A549 (cell line): ENCODE measurements around the gene PRTN3. TPM values are rescaled to one million over a fixed set of nuclear protein-coding genes. Genes with fewer than 3 reads are reported as not detected.

Experiments used
- ATAC-seq, 2 experiments: fragments of 200-7000 bp in 1 of 2; fragments of >200 bp in 1 of 2; cut with Nextera tagmentation in 1 of 2; cut with Tn5 transposase in 1 of 2; 3 replicates each; pipeline versions ENCODE4 v1.8.0 to v1.9.1; 2018 to 2020; ENCODE audit warnings: mild to moderate bottlenecking in 1 of 2, moderate library complexity in 1 of 2
- CTCF ChIA-PET: fragments of 300-600 bp; sonication (Branson Sonifier 250); formaldehyde crosslinking; extraction: SDS; loops from one replicate; lab custom pipeline; 2021; ENCODE audit warnings: antibody characterized with exemption, inconsistent platforms; lab: Yijun Ruan, JAX
- POLR2A ChIA-PET: fragments of 350-600 bp; formaldehyde crosslinking; extraction: SDS; loops from one replicate; lab custom pipeline; 2021; ENCODE audit warnings: antibody characterized with exemption, inconsistent platforms; lab: Yijun Ruan, JAX
- DNase-seq, 2 experiments: peaks; one replicate each; pipeline versions ENCODE4 v3.0.0 to v3.0.0-alpha.2; 2011 to 2016; ENCODE audit warnings: low read depth in 1 of 2, low spot score in 1 of 2
- FAIRE-seq: peaks from 2 replicates; lab custom pipeline; 2011; peaks lifted over from hg19 to GRCh38; lab: Jason Lieb, UNC
- H3K27ac ChIP-seq, 2 experiments: fragments of >200 bp; sonication (Bioruptor Twin); formaldehyde crosslinking; 3 replicates each; pipeline ENCODE4 v1.5.1; 2016 to 2017
- H3K4me1 ChIP-seq: fragments of >200 bp; sonication (Bioruptor Twin); formaldehyde crosslinking; 3 replicates; pipeline ENCODE4 v1.6.1; 2016
- H3K4me2 ChIP-seq: fragments of >200 bp; sonication (Bioruptor Twin); formaldehyde crosslinking; 3 replicates; pipeline ENCODE4 v1.6.1; 2016
- H3K4me3 ChIP-seq: fragments of >200 bp; sonication (Bioruptor Twin); formaldehyde crosslinking; 3 replicates; pipeline ENCODE4 v1.5.1; 2016
- H3K9me3 ChIP-seq: fragments of >200 bp; sonication (Bioruptor Twin); formaldehyde crosslinking; 3 replicates; pipeline ENCODE4 v1.6.1; 2016
- BHLHE40 ChIP-seq: IDR thresholded peaks from 2 replicates; pipeline ENCODE4 v1.6.1; 2012; ENCODE audit warnings: low read depth, low read length, inconsistent platforms
- EHF ChIP-seq: fragments of 250-450 bp; sonication (Bioruptor Pico); IDR thresholded peaks from 2 replicates; pipeline ENCODE4 v1.5.0; 2020; ENCODE audit warnings: mild to moderate bottlenecking
- EHMT2 ChIP-seq: fragments of 200-600 bp; sonication (generic); IDR thresholded peaks from 2 replicates; pipeline ENCODE4 v1.6.1; 2016; ENCODE audit warnings: antibody characterized with exemption, low read depth, mild to moderate bottlenecking, moderate library complexity
- FOSB ChIP-seq: fragments of 250-450 bp; sonication (Bioruptor Pico); IDR thresholded peaks from 2 replicates; pipeline ENCODE4 v1.5.0; 2020; ENCODE audit warnings: mild to moderate bottlenecking, moderate library complexity
- FOXS1 ChIP-seq: fragments of 250-450 bp; sonication (Bioruptor Pico); IDR thresholded peaks from 2 replicates; pipeline ENCODE4 v1.5.0; 2020; ENCODE audit warnings: mild to moderate bottlenecking, moderate library complexity
- GATA3 ChIP-seq: IDR thresholded peaks from 2 replicates; pipeline ENCODE4 v1.6.1; 2012; ENCODE audit warnings: borderline replicate concordance
- HOXB13 ChIP-seq: fragments of 250-450 bp; sonication (Bioruptor Pico); IDR thresholded peaks from 2 replicates; pipeline ENCODE4 v1.5.0; 2020; ENCODE audit warnings: low read depth, mild to moderate bottlenecking, moderate library complexity
- KDM1A ChIP-seq: fragments of 200-600 bp; sonication (generic); IDR thresholded peaks from 2 replicates; pipeline ENCODE4 v1.6.1; 2016; ENCODE audit warnings: low read depth, mild to moderate bottlenecking
- MAFK ChIP-seq: fragments of 450-650 bp; IDR thresholded peaks from 2 replicates; pipeline ENCODE4 v1.6.1; 2014; ENCODE audit not compliant: partially characterized antibody
- MYC ChIP-seq: IDR thresholded peaks from 2 replicates; pipeline ENCODE4 v1.6.1; 2012; ENCODE audit warnings: mild to moderate bottlenecking, inconsistent platforms, low read length, improper control_type of control experiment, borderline replicate concordance
- NPAS2 ChIP-seq: fragments of 250-450 bp; sonication (Bioruptor Pico); IDR thresholded peaks from 2 replicates; pipeline ENCODE4 v1.8.0; 2022; ENCODE audit warnings: mild to moderate bottlenecking, moderate library complexity, borderline replicate concordance
- NR3C1 ChIP-seq: fragments of >200 bp; sonication (Bioruptor Twin); formaldehyde crosslinking; IDR thresholded peaks from 3 replicates; pipeline ENCODE4 v1.6.1; 2017
- POLR2A ChIP-seq: IDR thresholded peaks from 2 replicates; pipeline ENCODE4 v1.6.1; 2012; ENCODE audit warnings: mild to moderate bottlenecking, low read length
- RFX5 ChIP-seq: fragments of 450-650 bp; IDR thresholded peaks from 2 replicates; pipeline ENCODE4 v1.7.1; 2014; ENCODE audit warnings: antibody characterized with exemption, mild to moderate bottlenecking, moderate library complexity
- SREBF2 ChIP-seq: fragments of 450-650 bp; IDR thresholded peaks from 2 replicates; pipeline ENCODE4 v1.6.1; 2014; ENCODE audit warnings: mild to moderate bottlenecking, moderate library complexity
- TFCP2L1 ChIP-seq: fragments of 250-450 bp; sonication (Bioruptor Pico); IDR thresholded peaks from 2 replicates; pipeline ENCODE4 v1.5.0; 2021; ENCODE audit warnings: mild to moderate bottlenecking
- ZNF302 ChIP-seq: fragments of 250-450 bp; sonication (Bioruptor Pico); IDR thresholded peaks from 2 replicates; pipeline ENCODE4 v1.9.0; 2021; ENCODE audit warnings: inconsistent platforms, mild to moderate bottlenecking, moderate library complexity
- WGBS: methylation state at CpG from one replicate; pipeline ENCODE4 v1.1.6; 2017; ENCODE audit errors: missing lambda C conversion rate; 5-methylcytosine and 5-hydroxymethylcytosine counted together
- polyA plus RNA-seq, 4 experiments: library from polyadenylated mRNA; depleted of rRNA in 3 of 4; stranded (reverse); fragments of >200 nt; fragmentation: RNase III in 1 of 4; extraction: RNeasy Plus Mini Kit Qiagen cat#74134 plus additional on column Dnase treatment in 1 of 4; gene quantifications; 2 replicates in 3 of 4; 3 replicates in 1 of 4; pipeline ENCODE4 v1.2.3, GENCODE V29; 2011 to 2017
- TF ChIP-seq, protein P1 (sequence below): IDR thresholded peaks from 2 replicates; pipeline ENCODE4 v1.6.1; 2012; ENCODE audit warnings: low read depth, borderline replicate concordance
- TF ChIP-seq, protein P2 (sequence below): fragments of >200 bp; sonication (Bioruptor Twin); formaldehyde crosslinking; IDR thresholded peaks from 3 replicates; pipeline ENCODE4 v1.5.1; 2016
- TF ChIP-seq, protein P3 (sequence below): fragments of 200-600 bp; sonication (generic); IDR thresholded peaks from 2 replicates; pipeline ENCODE4 v1.6.1; 2016; ENCODE audit warnings: antibody characterized with exemption, mild to moderate bottlenecking, moderate library complexity
- TF ChIP-seq, protein P4 (sequence below): fragments of >200 bp; sonication (Bioruptor Twin); formaldehyde crosslinking; IDR thresholded peaks from 2 replicates; pipeline ENCODE4 v1.6.1; 2016
- TF ChIP-seq, protein P5 (sequence below): fragments of 250-450 bp; sonication (Bioruptor Pico); IDR thresholded peaks from 2 replicates; pipeline ENCODE4 v1.5.0; 2021; ENCODE audit warnings: mild to moderate bottlenecking, moderate library complexity, borderline replicate concordance

PRTN3 gene
- polyA plus RNA-seq, 2 of the 4 experiments (the other 2 are of a cell fraction), result 0.21 to 0.39 TPM

DNA sequence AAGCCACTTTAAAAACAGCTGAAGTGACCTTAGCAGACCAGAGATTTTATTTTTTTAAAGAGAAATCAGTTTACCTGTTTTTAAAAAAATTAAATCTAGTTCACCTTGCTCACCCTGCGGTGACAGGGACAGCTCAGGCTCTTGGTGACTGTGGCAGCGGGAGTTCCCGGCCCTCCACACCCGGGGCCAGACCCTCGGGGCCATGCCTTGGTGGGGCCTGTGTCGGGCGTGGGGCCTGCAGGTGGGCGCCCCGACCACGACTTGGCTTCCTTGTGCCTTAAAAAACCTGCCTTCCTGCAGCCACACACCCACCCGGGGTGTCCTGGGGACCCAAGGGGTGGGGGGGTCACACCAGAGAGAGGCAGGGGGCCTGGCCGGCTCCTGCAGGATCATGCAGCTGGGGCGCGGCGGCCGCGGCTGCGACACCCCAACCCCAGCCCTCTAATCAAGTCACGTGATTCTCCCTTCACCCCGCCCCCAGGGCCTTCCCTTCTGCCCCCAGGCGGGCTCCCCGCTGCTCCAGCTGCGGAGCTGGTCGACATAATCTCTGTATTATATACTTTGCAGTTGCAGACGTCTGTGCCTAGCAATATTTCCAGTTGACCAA is 29.8 kb upstream of the PRTN3 start:
- no peaks in the 10 kb centered on the region for H3K9me3 ChIP-seq
- ChIA-PET POLR2A (no interaction called here), CTCF (no interaction called here)
- no peak overlapping the region for H3K4me2 ChIP-seq
- H3K4me3 ChIP-seq, result no peak overlapping the region
- 88% methylated on average over 23 of the region's 25 CpGs for WGBS
- no peak for TF ChIP-seq ZNF302 (CRISPR knock-in tag)
- no peak for TF ChIP-seq FOXS1 (CRISPR knock-in tag)
- TF ChIP-seq, protein P1, sequence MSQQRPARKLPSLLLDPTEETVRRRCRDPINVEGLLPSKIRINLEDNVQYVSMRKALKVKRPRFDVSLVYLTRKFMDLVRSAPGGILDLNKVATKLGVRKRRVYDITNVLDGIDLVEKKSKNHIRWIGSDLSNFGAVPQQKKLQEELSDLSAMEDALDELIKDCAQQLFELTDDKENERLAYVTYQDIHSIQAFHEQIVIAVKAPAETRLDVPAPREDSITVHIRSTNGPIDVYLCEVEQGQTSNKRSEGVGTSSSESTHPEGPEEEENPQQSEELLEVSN, result no peak
- TF ChIP-seq POLR2A, result no peak
- no peak for TF ChIP-seq KDM1A
- TF ChIP-seq MAFK, result no peak
- no peak for TF ChIP-seq SREBF2
- DNase-seq (no peak), FAIRE-seq (no peak), ATAC-seq (no peak)
- no peak overlapping the region for H3K27ac ChIP-seq
- no peaks in the 10 kb centered on the region for H3K4me1 ChIP-seq

DNA sequence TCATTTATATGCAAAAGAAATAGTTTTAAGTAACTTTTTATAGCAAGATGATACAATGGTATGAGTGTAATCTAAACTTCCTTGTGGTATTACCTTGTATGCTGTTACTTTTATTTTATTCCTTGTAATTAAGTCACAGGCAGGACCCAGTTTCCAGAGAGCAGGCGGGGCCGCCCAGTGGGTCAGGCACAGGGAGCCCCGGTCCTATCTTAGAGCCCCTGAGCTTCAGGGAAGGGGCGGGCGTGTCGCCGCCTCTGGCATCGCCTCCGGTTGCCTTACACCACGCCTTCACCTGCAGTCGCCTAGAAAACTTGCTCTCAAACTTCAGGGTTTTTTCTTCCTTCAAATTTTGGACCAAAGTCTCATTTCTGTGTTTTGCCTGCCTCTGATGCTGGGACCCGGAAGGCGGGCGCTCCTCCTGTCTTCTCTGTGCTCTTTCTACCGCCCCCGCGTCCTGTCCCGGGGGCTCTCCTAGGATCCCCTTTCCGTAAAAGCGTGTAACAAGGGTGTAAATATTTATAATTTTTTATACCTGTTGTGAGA is 29.2 kb upstream of the PRTN3 start:
- Histone ChIP-seq H3K4me1 (no peaks in the 10 kb centered on the region), H3K9me3 (no peaks in the 10 kb centered on the region), H3K4me2 (no peak overlapping the region)
- WGBS, result 89% methylated on average over 20 of the region's 20 CpGs
- no peak for TF ChIP-seq EHMT2
- TF ChIP-seq SREBF2, result no peak
- TF ChIP-seq TFCP2L1 (CRISPR knock-in tag), result no peak
- no peak for TF ChIP-seq MYC
- TF ChIP-seq NPAS2 (CRISPR knock-in tag), result no peak
- TF ChIP-seq NR3C1, result no peak
- TF ChIP-seq, protein P2, sequence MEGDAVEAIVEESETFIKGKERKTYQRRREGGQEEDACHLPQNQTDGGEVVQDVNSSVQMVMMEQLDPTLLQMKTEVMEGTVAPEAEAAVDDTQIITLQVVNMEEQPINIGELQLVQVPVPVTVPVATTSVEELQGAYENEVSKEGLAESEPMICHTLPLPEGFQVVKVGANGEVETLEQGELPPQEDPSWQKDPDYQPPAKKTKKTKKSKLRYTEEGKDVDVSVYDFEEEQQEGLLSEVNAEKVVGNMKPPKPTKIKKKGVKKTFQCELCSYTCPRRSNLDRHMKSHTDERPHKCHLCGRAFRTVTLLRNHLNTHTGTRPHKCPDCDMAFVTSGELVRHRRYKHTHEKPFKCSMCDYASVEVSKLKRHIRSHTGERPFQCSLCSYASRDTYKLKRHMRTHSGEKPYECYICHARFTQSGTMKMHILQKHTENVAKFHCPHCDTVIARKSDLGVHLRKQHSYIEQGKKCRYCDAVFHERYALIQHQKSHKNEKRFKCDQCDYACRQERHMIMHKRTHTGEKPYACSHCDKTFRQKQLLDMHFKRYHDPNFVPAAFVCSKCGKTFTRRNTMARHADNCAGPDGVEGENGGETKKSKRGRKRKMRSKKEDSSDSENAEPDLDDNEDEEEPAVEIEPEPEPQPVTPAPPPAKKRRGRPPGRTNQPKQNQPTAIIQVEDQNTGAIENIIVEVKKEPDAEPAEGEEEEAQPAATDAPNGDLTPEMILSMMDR, result no peak
- no peak for TF ChIP-seq EHF (CRISPR knock-in tag)
- no peak for TF ChIP-seq GATA3
- TF ChIP-seq BHLHE40, result no peak
- no peak for TF ChIP-seq KDM1A
- TF ChIP-seq, all 56 proteins: peak for 0
- Histone ChIP-seq H3K4me3 (no peak overlapping the region), H3K27ac (no peak overlapping the region)
- no peak for FAIRE-seq
- ChIA-PET POLR2A (no interaction called here), CTCF (no interaction called here)
- DNase-seq, result no peak
- ATAC-seq, result no peak

DNA sequence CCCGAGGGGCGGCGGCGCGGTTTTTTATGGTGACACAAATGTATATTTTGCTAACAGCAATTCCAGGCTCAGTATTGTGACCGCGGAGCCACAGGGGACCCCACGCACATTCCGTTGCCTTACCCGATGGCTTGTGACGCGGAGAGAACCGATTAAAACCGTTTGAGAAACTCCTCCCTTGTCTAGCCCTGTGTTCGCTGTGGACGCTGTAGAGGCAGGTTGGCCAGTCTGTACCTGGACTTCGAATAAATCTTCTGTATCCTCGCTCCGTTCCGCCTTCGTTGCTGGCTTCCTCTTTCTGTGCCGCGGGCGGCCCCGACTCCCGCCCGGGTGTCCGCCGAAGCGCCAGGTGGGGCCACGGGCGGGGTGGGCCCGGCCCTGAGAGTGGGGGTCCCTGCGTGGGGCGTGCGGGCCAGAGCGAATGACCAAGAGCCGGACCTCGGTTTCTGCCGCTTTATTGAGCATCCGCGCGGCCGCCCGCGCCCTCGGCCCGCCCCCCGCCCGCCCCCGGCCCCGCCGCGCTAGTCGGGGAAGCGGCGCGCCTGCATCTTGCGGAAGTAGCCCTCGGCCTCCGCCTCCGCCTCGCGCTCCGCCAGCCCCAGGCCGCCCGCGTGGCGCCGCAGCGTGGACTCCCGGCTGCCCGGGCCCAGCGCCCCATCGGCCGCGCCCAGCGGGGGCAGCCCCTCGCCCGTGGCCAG is 28.6 kb upstream of the PRTN3 start:
- ChIA-PET POLR2A (no interaction called here), CTCF (no interaction called here)
- no peak overlapping the region for H3K4me2 ChIP-seq
- H3K9me3 ChIP-seq, result no peaks in the 10 kb centered on the region
- no peak overlapping the region for H3K4me3 ChIP-seq
- WGBS, result 95% methylated on average over 32 of the region's 80 CpGs
- no peak for DNase-seq
- no peak overlapping the region for H3K27ac ChIP-seq
- no peak for ATAC-seq
- FAIRE-seq, result no peak
- H3K4me1 ChIP-seq, result no peaks in the 10 kb centered on the region
- TF ChIP-seq, protein P3, sequence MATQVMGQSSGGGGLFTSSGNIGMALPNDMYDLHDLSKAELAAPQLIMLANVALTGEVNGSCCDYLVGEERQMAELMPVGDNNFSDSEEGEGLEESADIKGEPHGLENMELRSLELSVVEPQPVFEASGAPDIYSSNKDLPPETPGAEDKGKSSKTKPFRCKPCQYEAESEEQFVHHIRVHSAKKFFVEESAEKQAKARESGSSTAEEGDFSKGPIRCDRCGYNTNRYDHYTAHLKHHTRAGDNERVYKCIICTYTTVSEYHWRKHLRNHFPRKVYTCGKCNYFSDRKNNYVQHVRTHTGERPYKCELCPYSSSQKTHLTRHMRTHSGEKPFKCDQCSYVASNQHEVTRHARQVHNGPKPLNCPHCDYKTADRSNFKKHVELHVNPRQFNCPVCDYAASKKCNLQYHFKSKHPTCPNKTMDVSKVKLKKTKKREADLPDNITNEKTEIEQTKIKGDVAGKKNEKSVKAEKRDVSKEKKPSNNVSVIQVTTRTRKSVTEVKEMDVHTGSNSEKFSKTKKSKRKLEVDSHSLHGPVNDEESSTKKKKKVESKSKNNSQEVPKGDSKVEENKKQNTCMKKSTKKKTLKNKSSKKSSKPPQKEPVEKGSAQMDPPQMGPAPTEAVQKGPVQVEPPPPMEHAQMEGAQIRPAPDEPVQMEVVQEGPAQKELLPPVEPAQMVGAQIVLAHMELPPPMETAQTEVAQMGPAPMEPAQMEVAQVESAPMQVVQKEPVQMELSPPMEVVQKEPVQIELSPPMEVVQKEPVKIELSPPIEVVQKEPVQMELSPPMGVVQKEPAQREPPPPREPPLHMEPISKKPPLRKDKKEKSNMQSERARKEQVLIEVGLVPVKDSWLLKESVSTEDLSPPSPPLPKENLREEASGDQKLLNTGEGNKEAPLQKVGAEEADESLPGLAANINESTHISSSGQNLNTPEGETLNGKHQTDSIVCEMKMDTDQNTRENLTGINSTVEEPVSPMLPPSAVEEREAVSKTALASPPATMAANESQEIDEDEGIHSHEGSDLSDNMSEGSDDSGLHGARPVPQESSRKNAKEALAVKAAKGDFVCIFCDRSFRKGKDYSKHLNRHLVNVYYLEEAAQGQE, result no peak
- TF ChIP-seq HOXB13 (CRISPR knock-in tag) (no peak), POLR2A (no peak), RFX5 (no peak), FOSB (CRISPR knock-in tag) (no peak)
- TF ChIP-seq, protein P4, sequence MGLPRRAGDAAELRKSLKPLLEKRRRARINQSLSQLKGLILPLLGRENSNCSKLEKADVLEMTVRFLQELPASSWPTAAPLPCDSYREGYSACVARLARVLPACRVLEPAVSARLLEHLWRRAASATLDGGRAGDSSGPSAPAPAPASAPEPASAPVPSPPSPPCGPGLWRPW, result no peak
- TF ChIP-seq, protein P1, result no peak
- TF ChIP-seq, protein P5, sequence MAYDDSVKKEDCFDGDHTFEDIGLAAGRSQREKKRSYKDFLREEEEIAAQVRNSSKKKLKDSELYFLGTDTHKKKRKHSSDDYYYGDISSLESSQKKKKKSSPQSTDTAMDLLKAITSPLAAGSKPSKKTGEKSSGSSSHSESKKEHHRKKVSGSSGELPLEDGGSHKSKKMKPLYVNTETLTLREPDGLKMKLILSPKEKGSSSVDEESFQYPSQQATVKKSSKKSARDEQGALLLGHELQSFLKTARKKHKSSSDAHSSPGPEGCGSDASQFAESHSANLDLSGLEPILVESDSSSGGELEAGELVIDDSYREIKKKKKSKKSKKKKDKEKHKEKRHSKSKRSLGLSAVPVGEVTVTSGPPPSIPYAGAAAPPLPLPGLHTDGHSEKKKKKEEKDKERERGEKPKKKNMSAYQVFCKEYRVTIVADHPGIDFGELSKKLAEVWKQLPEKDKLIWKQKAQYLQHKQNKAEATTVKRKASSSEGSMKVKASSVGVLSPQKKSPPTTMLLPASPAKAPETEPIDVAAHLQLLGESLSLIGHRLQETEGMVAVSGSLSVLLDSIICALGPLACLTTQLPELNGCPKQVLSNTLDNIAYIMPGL (CRISPR knock-in tag), result no peak
